ENCODE data around the gene PIK3R5. TPM values are rescaled to one million over a fixed set of nuclear protein-coding genes. Genes with fewer than 3 reads are reported as not detected.
A peak's percentile ranks its signal among the peaks of the same experiment; 100 is the strongest.

PIK3R5 gene
- total RNA-seq (2014; rRNA removed; shearing (Covaris generic)): 0.76 and 1.2 TPM in 2 replicates
- total RNA-seq (2022): 0.68 and 1.5 TPM in 2 replicates
- Bru-seq, nascent RNA: percentile 32 among the genes with signal in this experiment
- BruChase-seq, experiment 1, labeled RNA remaining after a 6-hour chase: percentile 32 among the genes with signal in this experiment
- percentile 36 among the genes with signal in this experiment for BruChase-seq, experiment 2, labeled RNA remaining after a 2-hour chase
- long read RNA-seq, partial matches to known transcripts: 1 of 1 reads
- long read RNA-seq, other reads (novel, unspliced or antisense): 0 of 1 reads

GRCh38 chr17:8965394-8966168, at the start of gene PIK3R5:
PIK3R5 (minus strand) TSS chr17:8965707; CDS start chr17:8911494, 54,213 bp downstream.
- Histone ChIP-seq H3K4me3 (ENCODE audit: low read depth, low read length, poor library complexity, severe bottlenecking) (peak within 1 kb of the TSS; percentile 65), H3K9me3 (ENCODE audit: low read length) (0 out of 2 replicates have a peak, but pooled peaks cover 4% of the 10 kb centered on the region), H3K4me1 (ENCODE audit: insufficient read depth, low read length, poor library complexity, severe bottlenecking) (peaks cover 5% of the 10 kb centered on the region), H3K9me2 (ENCODE audit: insufficient read depth, low read length) (no peaks in the 10 kb centered on the region), H3K36me3 (ENCODE audit: insufficient read depth, low read length) (no peaks in the 10 kb centered on the region), H4K20me1 (ENCODE audit: insufficient read depth, low read length) (no peaks in the 10 kb centered on the region), H2AFZ (ENCODE audit: low read length) (peak within 1 kb of the TSS; percentile 34; the same call in 1 of the 2 replicates), H3K4me2 (ENCODE audit: low read length) (peak within 1 kb of the TSS; percentile 47), H3K79me2 (ENCODE audit: insufficient read depth, low read depth, low read length) (no peaks in the 10 kb centered on the region), H3K27ac (ENCODE audit: low read depth, low read length, poor library complexity, severe bottlenecking) (no peak within 1 kb of the TSS)
- peak; percentile 77 for DNase-seq (ENCODE audit: low spot score)
- BruUV-seq (replicated peaks): no TSS peak
- intact Hi-C loops (cut with micrococcal nuclease; ENCODE audit: unreplicated experiment): loop anchor here (10.0 kb wide), 1 partner anchor 331 kb away; the partner anchor contains the start of gene MYH10
- TF ChIP-seq, protein P1, sequence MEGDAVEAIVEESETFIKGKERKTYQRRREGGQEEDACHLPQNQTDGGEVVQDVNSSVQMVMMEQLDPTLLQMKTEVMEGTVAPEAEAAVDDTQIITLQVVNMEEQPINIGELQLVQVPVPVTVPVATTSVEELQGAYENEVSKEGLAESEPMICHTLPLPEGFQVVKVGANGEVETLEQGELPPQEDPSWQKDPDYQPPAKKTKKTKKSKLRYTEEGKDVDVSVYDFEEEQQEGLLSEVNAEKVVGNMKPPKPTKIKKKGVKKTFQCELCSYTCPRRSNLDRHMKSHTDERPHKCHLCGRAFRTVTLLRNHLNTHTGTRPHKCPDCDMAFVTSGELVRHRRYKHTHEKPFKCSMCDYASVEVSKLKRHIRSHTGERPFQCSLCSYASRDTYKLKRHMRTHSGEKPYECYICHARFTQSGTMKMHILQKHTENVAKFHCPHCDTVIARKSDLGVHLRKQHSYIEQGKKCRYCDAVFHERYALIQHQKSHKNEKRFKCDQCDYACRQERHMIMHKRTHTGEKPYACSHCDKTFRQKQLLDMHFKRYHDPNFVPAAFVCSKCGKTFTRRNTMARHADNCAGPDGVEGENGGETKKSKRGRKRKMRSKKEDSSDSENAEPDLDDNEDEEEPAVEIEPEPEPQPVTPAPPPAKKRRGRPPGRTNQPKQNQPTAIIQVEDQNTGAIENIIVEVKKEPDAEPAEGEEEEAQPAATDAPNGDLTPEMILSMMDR (conservative IDR thresholded peaks at IDR 0.05; ENCODE audit: low read length): no peak
- TF ChIP-seq EZH2phosphoT487 (IDR thresholded peaks at IDR 0.05; ENCODE audit: borderline replicate concordance, low read depth, low read length): no peak
- ChIA-PET CTCF (ENCODE audit: unreplicated experiment) (no interaction called here), POLR2A (interaction anchor here (0.6 kb wide), 1 partner anchor 90 kb away, joined by 3 read pairs; no protein-coding TSS in a partner anchor)

- Histone ChIP-seq H3K79me2 (ENCODE audit: insufficient read depth, low read depth, low read length) (no peaks in the 10 kb centered on the region), H3K36me3 (ENCODE audit: insufficient read depth, low read length) (no peaks in the 10 kb centered on the region), H4K20me1 (ENCODE audit: insufficient read depth, low read length) (no peaks in the 10 kb centered on the region), H3K4me1 (ENCODE audit: insufficient read depth, low read length, poor library complexity, severe bottlenecking) (no peaks in the 10 kb centered on the region), H3K9me3 (ENCODE audit: low read length) (no peaks in the 10 kb centered on the region), H3K9me2 (ENCODE audit: insufficient read depth, low read length) (no peaks in the 10 kb centered on the region), H2AFZ (ENCODE audit: low read length) (no peak overlapping the region), H3K27ac (ENCODE audit: low read depth, low read length, poor library complexity, severe bottlenecking) (no peak overlapping the region), H3K4me2 (ENCODE audit: low read length) (no peak overlapping the region), H3K4me3 (ENCODE audit: low read depth, low read length, poor library complexity, severe bottlenecking) (no peak overlapping the region)
- ChIA-PET POLR2A (no interaction called here), CTCF (ENCODE audit: unreplicated experiment) (no interaction called here)
- TF ChIP-seq, protein P1 (conservative IDR thresholded peaks at IDR 0.05; ENCODE audit: low read length): no peak
- TF ChIP-seq EZH2phosphoT487 (IDR thresholded peaks at IDR 0.05; ENCODE audit: borderline replicate concordance, low read depth, low read length): no peak
- DNase-seq (ENCODE audit: low spot score): no peak
- BruUV-seq (replicated peaks): no TSS peak
- intact Hi-C loops (cut with micrococcal nuclease; ENCODE audit: unreplicated experiment): no loop called here
Measured at GRCh38 chr17:9011001-9011400, 45.5 kb upstream of the PIK3R5 start.

Measured in OCI-LY7 (cell line).